IPS-18c (cell line): ENCODE data around the gene EIF4ENIF1.
"Not testable (repeated sequence)": the region's sequence is repeated elsewhere in the genome, so short reads cannot be mapped to it uniquely, and the experiment has no call there.

Experiments
- H3K4me3 ChIP-seq: 2 replicates; pipeline ENCODE4 v1.7.0; 2013; ENCODE audit warnings: low read depth, mild to moderate bottlenecking, low read length, moderate library complexity; ENCODE audit not compliant: insufficient read depth
- H3K9me3 ChIP-seq: one replicate; pipeline ENCODE4 v1.6.1; 2013; ENCODE audit warnings: mild to moderate bottlenecking, low read length, moderate library complexity; ENCODE audit not compliant: control insufficient read depth, insufficient read depth

The EIF4ENIF1 gene

GRCh38 chr22:31489632-31490495 is at the start of gene EIF4ENIF1:
EIF4ENIF1 (minus strand) TSS chr22:31489842; CDS start chr22:31488718, 1,124 bp downstream.
- Histone ChIP-seq H3K4me3 (peak within 1 kb of the TSS; percentile 86), H3K9me3 (peaks cover 2% of the 10 kb centered on the region)

- no peaks in the 10 kb centered on the region for H3K9me3 ChIP-seq
- H3K4me3 ChIP-seq, result no peak overlapping the region
These were observed 49.2 kb upstream of the EIF4ENIF1 start for GRCh38 chr22:31538815-31539214.

- Histone ChIP-seq H3K4me3 (no peak overlapping the region), H3K9me3 (no peaks in the 10 kb centered on the region)
These were observed 47.4 kb upstream of the EIF4ENIF1 start for GRCh38 chr22:31537019-31537535.

- H3K4me3 ChIP-seq, result no peak overlapping the region
- no peaks in the 10 kb centered on the region for H3K9me3 ChIP-seq
These were observed 43.7 kb upstream of the EIF4ENIF1 start for GRCh38 chr22:31533374-31533773.

- H3K4me3 ChIP-seq, result no peak overlapping the region
These were observed 42.4 kb upstream of the EIF4ENIF1 start for GRCh38 chr22:31532060-31532459.

GRCh38 chr22:31530823-31531195 is 41.2 kb upstream of the EIF4ENIF1 start:
- Histone ChIP-seq H3K9me3 (peaks cover 2% of the 10 kb centered on the region), H3K4me3 (no peak overlapping the region)

More at GRCh38 chr22:31532060-31532459, 42.4 kb upstream of the EIF4ENIF1 start:
- no peaks in the 10 kb centered on the region for H3K9me3 ChIP-seq

GRCh38 chr22:31526270-31526669 is 36.6 kb upstream of the EIF4ENIF1 start:
- Histone ChIP-seq H3K4me3 (no peak overlapping the region), H3K9me3 (peaks cover 2% of the 10 kb centered on the region)

- not testable (repeated sequence) for H3K9me3 ChIP-seq, H3K4me3 ChIP-seq
These were observed 34.5 kb upstream of the EIF4ENIF1 start for GRCh38 chr22:31524132-31524531.

GRCh38 chr22:31520051-31520450 is 30.4 kb upstream of the EIF4ENIF1 start:
- H3K4me3 ChIP-seq, result no peak overlapping the region
- H3K9me3 ChIP-seq, result no peaks in the 10 kb centered on the region

- H3K9me3 ChIP-seq, result no peaks in the 10 kb centered on the region
- no peak overlapping the region for H3K4me3 ChIP-seq
These were observed 19.6 kb upstream of the EIF4ENIF1 start for GRCh38 chr22:31509061-31509762.

GRCh38 chr22:31508536-31508935 is 18.9 kb upstream of the EIF4ENIF1 start:
- no peak overlapping the region for H3K4me3 ChIP-seq
- no peaks in the 10 kb centered on the region for H3K9me3 ChIP-seq

- H3K9me3 ChIP-seq, H3K4me3 ChIP-seq: not testable (repeated sequence)
These were observed 17.9 kb upstream of the EIF4ENIF1 start for GRCh38 chr22:31507517-31507916.

- H3K4me3 ChIP-seq, result no peak overlapping the region
- no peaks in the 10 kb centered on the region for H3K9me3 ChIP-seq
These were observed 14.6 kb upstream of the EIF4ENIF1 start for GRCh38 chr22:31504282-31504681.

- Histone ChIP-seq H3K4me3 (no peak overlapping the region), H3K9me3 (no peaks in the 10 kb centered on the region)
These were observed 13.7 kb upstream of the EIF4ENIF1 start for GRCh38 chr22:31503211-31503964.

- no peaks in the 10 kb centered on the region for H3K9me3 ChIP-seq
- H3K4me3 ChIP-seq, result no peak overlapping the region
These were observed 12.1 kb upstream of the EIF4ENIF1 start for GRCh38 chr22:31501738-31502137.

GRCh38 chr22:31497148-31497938 is 7.7 kb upstream of the EIF4ENIF1 start:
- peak overlapping the region; percentile 88; the same call in 1 of the 2 replicates for H3K4me3 ChIP-seq
- H3K9me3 ChIP-seq, result no peaks in the 10 kb centered on the region

GRCh38 chr22:31496735-31497146 is 7.1 kb upstream of the EIF4ENIF1 start:
- no peaks in the 10 kb centered on the region for H3K9me3 ChIP-seq
- peak overlapping the region; percentile 88 for H3K4me3 ChIP-seq
